GM19397 (cell line): ENCODE data around the gene SLC36A3.
"Not testable (repeated sequence)": the region's sequence is repeated elsewhere in the genome, so short reads cannot be mapped to it uniquely, and the experiment has no call there.

ENCODE experiments used
- ATAC-seq: cut with Tn5 transposase; IDR thresholded peaks from one replicate; pipeline ENCODE4 v1.9.1; 2021; ENCODE audit warnings: mild to moderate bottlenecking, moderate library complexity; ENCODE audit not compliant: unreplicated experiment

The SLC36A3 gene

DNA sequence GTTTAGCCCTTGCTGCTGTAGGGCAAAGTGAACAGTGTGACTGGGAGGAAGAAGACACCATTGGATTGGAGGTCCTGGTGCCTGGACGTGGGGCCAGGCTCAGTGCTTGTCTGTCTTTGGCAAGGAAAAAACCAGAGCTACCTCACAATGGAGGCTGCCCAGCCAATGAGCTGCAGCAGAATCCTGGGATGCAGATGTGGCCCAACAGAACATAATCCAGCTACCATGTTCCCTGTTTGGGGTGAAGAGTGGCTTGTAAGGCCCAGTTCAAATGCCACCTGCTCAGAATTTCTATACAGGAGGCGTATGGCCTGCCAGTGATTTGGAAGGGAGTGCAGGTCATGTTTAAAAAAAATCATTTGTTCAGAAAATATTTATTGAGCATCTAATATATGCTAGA is at the start of gene SLC36A3:
Gene SLC36A3 (minus strand): TSS at position 101 of the 400 bp plus-strand sequence. CDS start 412 bp downstream, outside the sequence.
- ATAC-seq: no peak

DNA sequence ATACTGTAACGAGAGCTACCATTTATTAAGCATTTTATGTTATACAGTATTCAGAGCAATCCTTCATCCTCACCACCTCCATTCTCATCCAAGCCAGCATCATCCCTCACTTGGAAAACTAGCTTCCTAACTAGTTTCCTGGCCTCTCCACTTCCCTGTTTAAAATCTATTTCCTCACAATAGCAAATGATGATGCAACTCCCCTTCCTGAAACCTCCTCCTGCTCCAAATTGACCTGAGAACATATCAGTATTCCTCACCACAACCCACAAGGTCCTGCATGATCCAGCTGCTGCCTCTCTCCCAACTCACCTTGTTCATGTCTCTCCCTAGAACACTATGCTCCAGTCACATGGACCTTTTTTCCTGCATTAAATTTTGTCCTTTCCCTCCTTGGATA is 48.1 kb upstream of the SLC36A3 start:
- ATAC-seq: no peak

DNA sequence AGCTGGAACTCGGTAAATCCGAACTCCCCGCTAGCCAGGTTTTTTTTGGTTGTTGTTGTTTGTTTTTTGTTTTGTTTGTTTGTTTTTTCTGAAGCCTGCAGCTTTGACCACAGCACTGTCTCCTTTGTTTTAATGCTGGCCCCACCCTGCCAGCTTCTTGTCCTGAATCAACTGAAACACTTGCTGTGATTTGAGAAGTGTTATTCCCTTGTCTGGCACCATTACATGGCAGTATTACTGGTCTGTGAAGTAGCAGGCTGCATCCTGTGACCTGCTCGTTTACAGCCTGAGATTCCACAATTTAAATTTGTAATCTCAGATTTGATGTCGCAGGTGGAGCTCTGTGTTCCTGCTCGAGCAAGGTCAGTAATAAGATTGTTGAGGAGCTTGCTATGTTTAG is 45.2 kb upstream of the SLC36A3 start:
- ATAC-seq: no peak

DNA sequence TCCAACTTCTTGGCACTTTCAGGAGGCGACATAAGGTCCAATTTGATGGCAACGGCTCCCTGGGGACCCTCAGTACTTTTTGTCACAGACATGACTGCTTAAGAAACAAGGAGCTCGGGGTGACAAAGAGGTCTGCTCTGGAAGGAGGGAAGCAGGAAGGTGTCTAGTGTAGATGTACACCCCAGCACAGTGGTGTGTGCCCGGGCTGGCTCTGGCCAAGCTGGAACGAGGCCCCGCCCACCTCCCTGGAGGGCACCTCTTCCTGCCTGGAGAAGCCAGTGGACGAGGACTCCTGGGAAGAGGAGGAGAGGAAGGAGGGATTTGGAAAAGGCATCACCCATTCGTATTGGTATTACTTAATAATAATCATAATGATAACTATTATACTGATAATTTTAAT is 43.8 kb upstream of the SLC36A3 start, which contains the start of gene SLC36A2:
Gene SLC36A2 (minus strand): TSS at position 191 of the 400 bp plus-strand sequence. CDS start 99 bp downstream, at position 92.
- ATAC-seq: no peak

DNA sequence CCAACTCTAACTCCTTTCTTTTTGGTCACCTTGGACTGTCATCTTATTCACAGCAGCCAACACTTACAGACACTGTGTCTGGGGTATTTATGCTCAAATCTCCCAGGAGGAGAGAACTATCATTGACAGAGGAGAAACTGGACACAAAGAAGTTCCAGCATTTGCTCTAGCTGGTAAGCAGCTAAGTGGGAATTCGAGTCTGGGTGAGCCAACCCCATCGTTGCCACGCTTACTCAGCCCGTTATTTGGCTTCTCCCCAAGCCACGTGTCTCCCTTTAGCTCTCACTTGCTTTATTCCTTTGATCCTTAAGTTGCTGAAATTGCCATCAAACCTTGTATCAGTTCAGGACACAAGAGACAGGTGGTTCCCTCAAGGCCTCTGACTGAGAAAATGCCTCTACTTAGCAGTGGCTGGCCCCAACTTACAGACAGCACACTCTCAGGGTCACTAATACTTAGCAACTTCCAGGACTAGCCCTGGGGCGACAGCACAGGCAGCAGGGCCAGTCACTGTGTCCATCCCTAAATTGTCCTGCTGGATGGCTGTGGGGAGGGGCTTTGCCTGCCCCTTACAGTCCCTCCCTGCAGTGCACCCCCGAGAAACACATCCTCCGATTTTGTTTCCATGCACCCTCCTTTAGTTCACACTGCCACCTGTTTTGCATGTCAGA is 42.4 kb upstream of the SLC36A3 start:
- no peak for ATAC-seq

DNA sequence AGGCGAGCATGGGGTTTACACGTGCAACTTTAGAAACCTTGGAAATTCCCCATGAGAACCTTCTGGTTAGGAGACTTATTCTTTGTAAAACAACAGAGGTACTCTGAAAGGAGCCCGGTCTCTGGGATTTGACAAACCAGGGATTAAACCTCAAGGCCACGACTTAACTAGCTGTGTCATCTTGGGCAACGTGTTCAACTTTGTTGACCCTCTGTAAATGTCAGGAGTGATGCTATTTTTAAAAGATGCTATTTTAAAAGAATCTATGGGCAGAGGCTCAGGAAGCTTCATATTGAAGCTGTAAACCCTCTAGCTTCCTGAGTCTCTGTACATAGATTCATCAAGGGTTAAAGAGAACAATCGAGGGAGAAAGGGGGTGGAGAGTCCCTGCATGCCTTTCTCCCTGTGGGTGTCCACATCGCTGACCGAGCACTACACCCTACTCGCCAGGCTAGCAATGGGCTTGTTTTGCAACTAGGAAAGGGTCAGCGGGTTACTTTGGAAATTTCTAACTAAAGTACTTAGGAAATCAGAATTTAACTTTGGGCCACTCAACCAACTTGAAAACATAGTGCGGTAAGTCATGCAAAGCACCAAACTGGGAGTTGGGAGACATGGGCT is 41.7 kb upstream of the SLC36A3 start:
- ATAC-seq: no peak

DNA sequence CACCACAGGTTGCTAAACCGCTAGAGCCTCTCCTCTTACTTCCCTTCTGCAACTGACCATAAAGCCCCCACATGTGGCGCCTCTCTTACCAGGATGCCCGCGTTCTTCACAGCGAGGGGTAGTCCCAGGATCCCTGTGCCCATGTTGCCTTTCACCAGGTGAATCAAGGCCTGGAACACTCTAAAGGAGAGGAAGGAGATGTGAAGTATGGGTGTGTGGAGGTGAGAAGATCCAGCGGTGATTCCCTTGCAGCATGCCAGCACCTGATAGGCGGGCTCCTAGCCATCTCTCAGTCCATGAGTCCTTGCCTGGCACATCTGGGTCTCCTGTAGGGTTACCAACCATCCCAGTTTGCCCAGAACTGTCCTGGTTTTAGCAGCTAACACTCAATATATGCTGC is 40.5 kb upstream of the SLC36A3 start:
- ATAC-seq: no peak

DNA sequence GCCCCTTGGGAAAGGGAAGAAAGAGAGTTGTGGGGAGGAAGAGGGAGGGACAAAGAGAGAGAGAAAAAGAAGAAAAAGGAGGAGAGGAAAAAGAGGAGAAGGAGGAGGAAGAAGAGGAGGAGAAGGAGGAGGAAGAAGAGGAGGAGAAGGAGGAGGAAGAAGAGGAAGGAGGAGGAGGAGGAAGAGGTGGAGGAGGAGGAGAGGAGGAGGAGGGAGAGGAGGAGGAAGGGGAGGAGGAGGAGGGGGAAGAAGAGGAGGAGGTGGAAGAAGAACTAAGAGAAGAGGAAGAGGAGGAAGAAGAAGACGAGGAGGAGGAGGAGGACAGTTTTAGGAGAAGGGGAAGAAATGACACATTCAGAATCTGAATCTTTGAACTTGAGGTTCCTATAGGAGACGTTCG is 36.4 kb upstream of the SLC36A3 start:
- ATAC-seq: no peak

DNA sequence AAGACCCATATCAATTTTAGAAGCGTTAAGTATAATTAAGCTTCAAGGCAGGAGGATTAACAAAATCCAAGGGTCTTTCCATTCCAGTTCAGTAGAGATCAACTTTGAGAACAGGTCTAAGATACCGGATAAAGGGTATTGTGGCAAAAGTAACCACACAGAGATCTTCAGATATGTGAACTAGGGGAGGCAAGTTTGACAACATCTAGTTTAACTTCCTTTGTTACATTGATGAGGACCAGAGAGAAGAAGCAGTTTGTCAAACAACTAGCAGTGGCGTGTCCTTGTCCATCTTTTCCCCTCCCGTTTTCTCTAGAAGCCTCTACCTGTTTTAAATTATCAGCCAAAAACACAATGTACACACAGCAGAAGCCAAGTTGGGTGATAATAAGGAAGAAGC is 35.2 kb upstream of the SLC36A3 start:
- no peak for ATAC-seq

DNA sequence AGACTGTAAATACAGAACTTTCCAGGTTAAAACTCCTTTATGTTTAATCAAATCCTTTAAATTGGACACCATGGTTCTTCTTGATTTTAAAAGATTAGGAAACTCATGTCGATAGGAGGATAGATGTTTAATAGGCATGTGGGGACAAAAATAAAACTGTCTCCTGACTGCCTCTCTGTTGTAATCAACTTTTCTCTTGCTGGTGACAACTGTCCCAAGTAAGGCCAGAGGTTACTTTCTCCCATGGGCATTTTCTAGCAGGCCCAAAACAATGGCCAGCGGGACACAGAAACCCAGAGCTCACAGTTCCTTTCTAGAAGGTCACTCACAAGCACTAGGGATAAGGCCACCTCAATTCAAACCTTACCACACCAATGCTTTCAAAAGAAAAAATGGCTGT is 29.3 kb upstream of the SLC36A3 start:
- no peak for ATAC-seq

DNA sequence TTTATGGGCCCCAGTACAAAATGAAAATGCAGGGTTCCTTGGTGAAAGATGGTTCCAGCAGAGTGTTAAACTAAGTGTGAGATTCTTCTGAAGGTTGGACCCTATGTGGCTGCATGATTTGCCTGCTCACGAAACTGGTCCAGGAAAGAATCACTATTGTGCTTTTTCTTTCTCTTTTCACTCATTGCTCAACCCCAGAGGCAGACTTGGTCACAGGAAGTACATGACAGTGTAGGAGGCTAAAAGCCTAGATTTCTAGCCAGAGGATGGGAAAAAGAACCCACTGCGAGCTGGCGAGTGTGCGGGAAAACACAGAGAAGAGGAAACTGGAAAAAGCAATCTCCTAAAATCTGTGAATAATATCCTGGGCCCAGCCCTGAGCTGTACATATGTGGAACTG is 25.2 kb upstream of the SLC36A3 start:
- ATAC-seq: no peak

DNA sequence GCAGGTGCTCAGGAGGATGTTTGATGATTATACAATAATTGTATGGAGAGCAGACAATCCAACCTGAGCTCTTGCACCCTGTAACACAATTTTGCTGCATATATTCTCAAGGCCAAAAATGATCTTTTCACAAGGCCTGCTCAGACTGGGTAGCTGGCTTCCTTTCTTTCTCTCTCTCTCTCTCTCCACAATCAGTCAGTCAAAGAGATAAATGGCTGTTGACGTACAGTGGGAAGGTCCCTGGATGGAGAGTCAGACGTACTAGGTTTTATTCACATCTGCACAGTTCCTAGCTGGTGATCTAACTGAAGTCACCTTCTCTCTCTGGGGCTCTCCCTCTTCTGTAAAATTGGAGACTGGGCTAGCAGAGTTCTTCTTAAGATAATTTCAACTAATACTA is 24.0 kb upstream of the SLC36A3 start:
- no peak for ATAC-seq

DNA sequence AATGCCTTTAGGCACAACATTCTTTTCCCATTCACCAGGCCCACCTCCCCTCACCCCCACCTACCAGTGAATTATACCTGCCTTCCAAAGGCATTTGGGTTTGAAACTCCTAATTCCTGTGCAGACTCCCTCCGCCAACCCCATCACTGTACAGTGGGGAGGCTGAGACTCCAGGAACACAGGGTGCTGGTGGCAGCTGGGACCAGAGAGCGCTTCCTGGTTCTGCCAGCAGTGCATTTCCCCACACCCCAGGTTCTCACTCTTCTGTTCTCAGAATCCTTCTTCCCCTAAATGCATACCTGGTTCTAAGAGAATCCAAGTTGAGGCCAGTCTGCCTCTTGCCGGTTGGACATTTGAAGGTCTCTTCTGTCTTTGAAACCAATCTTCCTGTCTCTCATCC is 22.7 kb upstream of the SLC36A3 start:
- no peak for ATAC-seq

DNA sequence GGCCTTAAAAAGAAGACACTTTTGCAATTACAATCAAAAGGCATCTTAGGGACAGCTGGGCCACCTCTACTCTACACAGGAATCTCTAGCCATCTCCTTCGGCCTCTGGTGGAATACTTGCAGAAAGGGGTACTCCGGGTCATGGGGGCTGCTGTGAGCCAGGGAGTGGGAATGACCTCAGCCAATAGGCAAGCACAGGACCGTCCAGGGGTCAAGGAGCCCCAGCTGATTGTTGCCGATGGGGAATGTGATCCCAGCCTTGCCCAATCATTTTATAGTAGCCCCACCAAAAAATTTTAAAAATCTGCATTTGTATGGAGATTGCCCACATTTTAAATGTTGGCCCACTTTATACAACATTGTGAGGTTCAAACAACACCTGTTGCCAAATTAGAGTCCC is 16.9 kb upstream of the SLC36A3 start:
- ATAC-seq: no peak

DNA sequence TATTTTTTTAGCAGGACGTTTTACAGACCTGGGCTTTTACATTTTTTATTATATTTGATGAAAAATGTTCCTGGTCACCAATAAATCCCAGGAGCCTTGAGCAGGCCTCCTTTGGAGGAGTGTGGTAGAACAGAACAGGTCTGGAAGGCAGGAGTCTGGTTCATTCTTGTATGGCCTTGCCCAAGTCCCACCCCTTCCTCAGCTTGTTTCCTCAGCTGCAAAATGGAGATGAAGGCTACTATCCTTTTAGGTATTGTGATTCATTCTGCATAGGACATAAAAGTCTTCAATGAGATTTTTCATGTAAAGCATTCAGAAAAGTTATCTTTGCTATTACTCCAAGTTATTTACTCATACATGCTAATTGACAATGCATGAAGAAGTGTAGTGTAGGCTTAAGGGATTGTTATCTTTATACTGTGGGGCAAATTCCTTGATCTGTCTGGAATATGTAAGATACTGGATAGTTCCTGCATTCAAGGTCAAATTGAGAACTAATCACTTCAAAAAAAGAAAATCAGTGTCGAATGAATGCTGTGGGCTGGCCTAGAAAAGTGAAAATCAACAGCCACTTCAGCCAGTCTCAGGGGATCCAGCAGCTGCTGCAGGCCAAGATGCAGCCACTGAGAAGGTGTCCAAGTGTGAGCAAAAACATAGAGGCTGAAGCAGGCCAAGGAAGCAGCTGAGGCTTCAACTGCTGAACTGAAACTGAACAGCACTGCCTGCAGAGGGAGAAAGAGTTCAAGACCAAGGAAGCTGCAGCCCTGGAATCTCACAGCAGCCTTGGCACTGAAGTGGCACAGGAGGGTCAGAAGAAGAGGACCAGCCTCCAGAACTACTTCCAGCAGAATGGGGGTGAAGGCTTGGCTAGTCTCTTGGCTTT is 15.5 kb upstream of the SLC36A3 start:
- peak; percentile 72 for ATAC-seq

DNA sequence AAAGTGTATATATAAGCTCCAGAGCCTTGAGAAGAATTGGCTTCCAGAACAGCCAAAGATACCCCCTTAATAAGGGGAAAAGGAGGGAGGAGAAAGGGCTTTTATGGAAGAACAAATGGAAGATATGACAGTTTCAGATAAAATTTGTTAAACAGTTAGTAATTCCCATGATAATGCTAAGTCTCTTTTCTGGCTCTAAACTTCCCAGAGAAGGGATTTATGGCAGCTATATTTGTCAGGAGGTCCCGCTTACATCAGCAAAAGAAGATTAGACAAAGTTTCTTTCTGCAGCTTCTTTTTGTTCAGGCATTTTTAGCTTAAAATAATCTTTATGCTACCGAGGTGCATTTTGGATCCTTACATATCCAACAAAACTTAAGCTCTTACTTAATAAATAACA is 14.3 kb upstream of the SLC36A3 start:
- ATAC-seq: no peak

DNA sequence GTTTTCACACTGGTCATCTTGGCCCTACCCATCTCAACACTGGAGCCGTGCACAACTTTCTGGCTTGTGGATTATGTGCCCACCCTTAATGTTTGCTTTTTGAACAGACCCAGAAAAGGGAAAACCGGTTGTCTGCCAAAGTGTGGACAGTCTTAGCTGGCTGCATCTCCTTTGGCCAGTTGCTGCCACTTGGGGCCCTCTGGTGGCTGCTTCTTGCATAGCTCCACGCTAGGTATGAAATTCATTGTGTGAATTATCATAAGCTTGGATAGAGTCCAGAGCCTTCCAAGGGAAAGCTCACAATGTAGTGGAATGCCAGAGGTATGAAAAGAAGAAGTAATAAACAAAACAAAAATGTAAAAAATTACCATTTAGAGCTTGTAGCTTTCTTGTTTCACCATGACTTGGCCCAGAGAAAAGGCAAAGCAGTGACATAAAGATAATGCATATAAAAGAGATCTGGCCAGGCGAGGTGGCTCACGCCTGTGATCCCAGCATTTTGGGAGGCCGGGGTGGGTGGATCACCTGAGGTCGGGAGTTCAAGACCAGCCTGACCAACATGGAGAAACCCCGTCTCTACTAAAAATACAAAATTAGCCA is 12.5 kb upstream of the SLC36A3 start:
- no peak for ATAC-seq

DNA sequence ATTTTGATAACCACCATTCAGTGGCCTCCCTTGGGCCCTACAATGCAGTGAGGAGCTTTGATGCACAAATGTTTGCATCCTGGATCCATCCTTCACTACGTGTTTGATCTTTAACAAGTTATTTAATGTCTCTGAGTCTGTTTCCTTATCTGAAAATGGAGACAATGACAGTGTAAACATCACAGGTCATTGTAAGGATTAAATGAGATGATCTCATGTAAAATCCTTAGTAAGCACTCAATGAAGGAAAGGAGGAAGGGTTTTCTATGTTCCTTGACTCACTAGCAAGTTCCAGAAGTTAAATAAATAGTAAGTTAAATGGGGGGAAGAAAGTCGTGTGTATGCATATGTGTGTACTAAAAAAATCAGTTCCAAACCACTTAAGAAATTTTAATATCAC is 9.8 kb upstream of the SLC36A3 start:
- no peak for ATAC-seq

DNA sequence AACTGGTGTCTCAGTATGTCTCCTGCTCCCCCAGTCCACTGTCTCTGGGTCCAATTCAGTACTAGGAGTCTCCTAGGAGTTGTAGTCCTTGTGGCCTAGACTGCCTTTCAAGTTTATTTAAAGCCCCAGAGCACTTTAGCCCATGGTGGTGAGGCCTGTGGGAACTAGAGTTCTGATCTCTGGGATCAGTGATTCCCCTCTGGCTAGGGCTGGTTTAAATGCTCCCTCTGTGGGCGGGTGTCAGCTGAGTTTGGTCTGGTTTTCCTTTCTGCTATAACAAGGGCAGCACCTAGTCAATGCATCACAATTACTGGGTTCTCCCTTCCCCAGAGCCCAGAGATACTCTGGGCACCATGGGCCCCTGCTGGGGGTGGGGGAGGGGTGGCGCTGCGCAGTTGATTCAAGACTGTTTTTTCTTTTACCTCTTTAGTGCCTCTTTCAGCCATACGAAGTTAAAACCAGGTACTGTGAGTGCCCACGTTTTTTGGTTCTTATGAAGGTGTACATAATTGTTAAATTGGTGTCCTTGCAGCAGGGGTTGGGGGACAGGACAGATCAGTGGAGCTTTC is 9.3 kb upstream of the SLC36A3 start:
- no peak for ATAC-seq

DNA sequence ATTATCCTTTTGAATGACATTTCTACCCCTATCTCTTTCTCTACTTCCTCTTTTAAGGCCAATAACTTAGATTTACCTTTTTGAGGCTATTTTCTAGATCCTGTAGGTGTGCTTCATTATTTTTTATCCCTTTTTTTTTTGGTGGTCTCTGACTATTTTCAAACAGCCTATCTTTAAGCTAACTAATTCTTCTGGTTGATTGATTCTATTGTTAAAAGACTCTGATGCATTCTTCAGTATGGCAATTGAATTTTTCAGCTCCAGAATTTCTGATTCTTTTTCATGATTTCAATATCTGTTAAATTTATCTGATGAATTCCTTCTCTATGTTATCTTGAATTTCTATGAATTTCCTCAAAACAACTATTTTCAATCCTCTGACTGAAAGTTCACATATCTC is 7.4 kb upstream of the SLC36A3 start:
- ATAC-seq: no peak

DNA sequence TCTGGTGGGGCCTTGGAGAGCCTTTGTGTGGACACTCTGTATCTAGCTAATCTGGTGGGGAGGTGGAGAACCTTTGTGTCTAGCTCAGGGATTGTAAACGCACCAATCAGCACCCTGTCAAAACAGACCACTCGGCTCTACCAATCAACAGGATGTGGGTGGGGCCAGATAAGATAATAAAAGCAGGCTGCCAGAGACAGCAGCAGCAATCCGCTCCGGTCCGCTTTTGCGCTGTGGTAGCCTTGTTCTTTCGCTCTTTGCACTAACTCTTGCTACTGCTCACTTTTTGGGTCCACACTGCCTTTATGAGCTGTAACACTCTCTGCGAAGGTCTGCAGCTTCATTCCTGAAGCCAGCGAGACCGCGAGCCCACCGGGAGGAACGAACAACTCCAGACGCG is 6.3 kb upstream of the SLC36A3 start:
- ATAC-seq: not testable (repeated sequence)
